ENCODE data around the gene LIMD2.

LIMD2 gene

GRCh38 chr17:63679214-63679613, 20.7 kb downstream of the LIMD2 start:
- no peak for DNase-seq

GRCh38 chr17:63676584-63676983, 23.3 kb downstream of the LIMD2 start:
- DNase-seq, result no peak

GRCh38 chr17:63675607-63676546, 24.0 kb downstream of the LIMD2 start:
- peak; percentile 61 for DNase-seq

- no peak for DNase-seq
Observed at GRCh38 chr17:63675231-63675606, 24.7 kb downstream of the LIMD2 start.

- DNase-seq, result no peak
Observed at GRCh38 chr17:63672856-63673255, 27.1 kb downstream of the LIMD2 start.

- no peak for DNase-seq
Observed at GRCh38 chr17:63665527-63666214, 34.3 kb downstream of the LIMD2 start.

GRCh38 chr17:63659850-63660249, 40.1 kb downstream of the LIMD2 start:
- DNase-seq, result no peak

GRCh38 chr17:63658366-63658765, 41.6 kb downstream of the LIMD2 start:
- no peak for DNase-seq

GRCh38 chr17:63657786-63658185, 42.1 kb downstream of the LIMD2 start:
- no peak for DNase-seq

GRCh38 chr17:63653050-63653449, 46.9 kb downstream of the LIMD2 start:
- no peak for DNase-seq

GRCh38 chr17:63652106-63652505, 47.8 kb downstream of the LIMD2 start:
- no peak for DNase-seq

- no peak for DNase-seq
Observed at GRCh38 chr17:63649813-63650212, 50.1 kb downstream of the LIMD2 start.

- DNase-seq, result no peak
Observed at GRCh38 chr17:63647936-63648335, 52.0 kb downstream of the LIMD2 start.

GRCh38 chr17:63647065-63647725, 52.7 kb downstream of the LIMD2 start:
- no peak for DNase-seq

- DNase-seq, result no peak
Observed at GRCh38 chr17:63646488-63646806, 53.5 kb downstream of the LIMD2 start.
